Measurements from ENCODE around the gene MAST3.

Gene MAST3

DNA sequence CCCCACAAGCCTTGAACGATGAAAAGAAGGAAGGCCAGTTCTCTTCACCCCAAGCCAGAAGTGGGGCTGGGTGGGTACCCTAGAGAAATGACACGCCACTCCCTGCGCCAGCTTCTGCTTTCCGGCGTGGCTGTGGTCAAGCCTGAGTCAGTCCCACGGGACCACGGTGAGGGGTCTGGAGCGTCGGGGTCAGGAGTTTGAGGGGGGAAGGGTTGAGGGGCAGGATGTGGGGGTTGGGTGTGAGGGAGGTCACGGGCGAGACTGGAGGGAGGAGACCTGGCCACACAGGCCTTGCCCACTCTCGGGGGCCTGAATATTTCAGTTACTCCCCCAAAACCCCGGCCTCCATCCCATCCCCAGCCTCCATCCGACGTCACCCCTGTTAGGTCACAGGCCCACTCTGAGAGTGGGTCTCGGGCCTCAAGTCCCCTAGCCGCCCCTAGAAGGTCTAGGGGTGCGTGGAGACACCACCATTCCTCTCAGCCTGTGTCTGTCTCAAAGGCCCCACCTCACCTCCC is 75.5 kb downstream of the MAST3 start:
- Histone ChIP-seq H3K9me2 (replicated peaks; ENCODE audit: insufficient read depth, low read length) (no peaks in the 10 kb centered on the region), H2AFZ (ENCODE audit: low read depth, low read length, severe bottlenecking) (no peak overlapping the region), H3K9ac (ENCODE audit: low read length) (peak overlapping the region; percentile 84), H3K27ac (ENCODE audit: low read depth, low read length) (peak overlapping the region; percentile 93), H3K79me2 (ENCODE audit: insufficient read depth, low read length) (peaks cover 26% of the 10 kb centered on the region), H3K27me3 (ENCODE audit: low read length) (no peaks in the 10 kb centered on the region), H3K4me2 (ENCODE audit: low read depth, low read length, poor library complexity, severe bottlenecking) (peak overlapping the region; percentile 55), H3K36me3 (ENCODE audit: low read length) (peaks cover 22% of the 10 kb centered on the region), H3F3A (ENCODE audit: insufficient read depth) (peaks cover 47% of the 10 kb centered on the region), H3K9me3 (ENCODE audit: insufficient read depth, low read length) (no peaks in the 10 kb centered on the region), H4K20me1 (ENCODE audit: low read depth, low read length) (peaks cover 4% of the 10 kb centered on the region; the same call in 1 of the 2 replicates), H3K4me3 (ENCODE audit: insufficient read depth, low read length, poor library complexity, severe bottlenecking) (peak overlapping the region; percentile 42)
- TF ChIP-seq, protein P1, sequence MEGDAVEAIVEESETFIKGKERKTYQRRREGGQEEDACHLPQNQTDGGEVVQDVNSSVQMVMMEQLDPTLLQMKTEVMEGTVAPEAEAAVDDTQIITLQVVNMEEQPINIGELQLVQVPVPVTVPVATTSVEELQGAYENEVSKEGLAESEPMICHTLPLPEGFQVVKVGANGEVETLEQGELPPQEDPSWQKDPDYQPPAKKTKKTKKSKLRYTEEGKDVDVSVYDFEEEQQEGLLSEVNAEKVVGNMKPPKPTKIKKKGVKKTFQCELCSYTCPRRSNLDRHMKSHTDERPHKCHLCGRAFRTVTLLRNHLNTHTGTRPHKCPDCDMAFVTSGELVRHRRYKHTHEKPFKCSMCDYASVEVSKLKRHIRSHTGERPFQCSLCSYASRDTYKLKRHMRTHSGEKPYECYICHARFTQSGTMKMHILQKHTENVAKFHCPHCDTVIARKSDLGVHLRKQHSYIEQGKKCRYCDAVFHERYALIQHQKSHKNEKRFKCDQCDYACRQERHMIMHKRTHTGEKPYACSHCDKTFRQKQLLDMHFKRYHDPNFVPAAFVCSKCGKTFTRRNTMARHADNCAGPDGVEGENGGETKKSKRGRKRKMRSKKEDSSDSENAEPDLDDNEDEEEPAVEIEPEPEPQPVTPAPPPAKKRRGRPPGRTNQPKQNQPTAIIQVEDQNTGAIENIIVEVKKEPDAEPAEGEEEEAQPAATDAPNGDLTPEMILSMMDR (IDR thresholded peaks at IDR 0.05; ENCODE audit: insufficient read depth, low read length, poor library complexity, severe bottlenecking): no peak
- TF ChIP-seq EZH2phosphoT487 (conservative IDR thresholded peaks at IDR 0.05; ENCODE audit: low read length): no peak

- no peak within 1 kb of the TSS for H2AFZ ChIP-seq (ENCODE audit: low read depth, low read length, severe bottlenecking)
- H3K27ac ChIP-seq (ENCODE audit: low read depth, low read length): peak within 1 kb of the TSS; percentile 93
- H3K36me3 ChIP-seq (ENCODE audit: low read length): peaks cover 22% of the 10 kb centered on the region
- peak within 1 kb of the TSS; percentile 66 for H3K4me3 ChIP-seq (ENCODE audit: insufficient read depth, low read length, poor library complexity, severe bottlenecking)
- no peaks in the 10 kb centered on the region for H3K9me2 ChIP-seq (replicated peaks; ENCODE audit: insufficient read depth, low read length)
- TF ChIP-seq, protein P1 (IDR thresholded peaks at IDR 0.05; ENCODE audit: insufficient read depth, low read length, poor library complexity, severe bottlenecking): no peak
- no peak for TF ChIP-seq EZH2phosphoT487 (conservative IDR thresholded peaks at IDR 0.05; ENCODE audit: low read length)
- peaks cover 4% of the 10 kb centered on the region; the same call in 1 of the 2 replicates for H4K20me1 ChIP-seq (ENCODE audit: low read depth, low read length)
- H3K79me2 ChIP-seq (ENCODE audit: insufficient read depth, low read length): peaks cover 26% of the 10 kb centered on the region
- peaks cover 53% of the 10 kb centered on the region for H3F3A ChIP-seq (ENCODE audit: insufficient read depth)
- H3K27me3 ChIP-seq (ENCODE audit: low read length): no peaks in the 10 kb centered on the region
- peak within 1 kb of the TSS; percentile 98 for H3K4me2 ChIP-seq (ENCODE audit: low read depth, low read length, poor library complexity, severe bottlenecking)
- H3K9me3 ChIP-seq (ENCODE audit: insufficient read depth, low read length): no peaks in the 10 kb centered on the region
- H3K9ac ChIP-seq (ENCODE audit: low read length): peak within 1 kb of the TSS; percentile 84
These were observed 76.2 kb downstream of the MAST3 start, which contains the start of gene IFI30 for GRCh38 chr19:18173572-18174288. TSS of gene IFI30 (plus strand) at chr19:18173813. CDS start at chr19:18173842, 29 bp downstream.

GRCh38 chr19:18174983-18175382 is 77.4 kb downstream of the MAST3 start:
- peak overlapping the region; percentile 98 for H3K4me2 ChIP-seq (ENCODE audit: low read depth, low read length, poor library complexity, severe bottlenecking)
- TF ChIP-seq, protein P1 (IDR thresholded peaks at IDR 0.05; ENCODE audit: insufficient read depth, low read length, poor library complexity, severe bottlenecking): no peak
- TF ChIP-seq EZH2phosphoT487 (conservative IDR thresholded peaks at IDR 0.05; ENCODE audit: low read length): no peak

More at GRCh38 chr19:18174983-18175382, 77.4 kb downstream of the MAST3 start:
- peaks cover 53% of the 10 kb centered on the region for H3F3A ChIP-seq (ENCODE audit: insufficient read depth)
- peaks cover 4% of the 10 kb centered on the region; the same call in 1 of the 2 replicates for H4K20me1 ChIP-seq (ENCODE audit: low read depth, low read length)
- no peaks in the 10 kb centered on the region for H3K9me2 ChIP-seq (replicated peaks; ENCODE audit: insufficient read depth, low read length)
- peak overlapping the region; percentile 93 for H3K27ac ChIP-seq (ENCODE audit: low read depth, low read length)
- H3K27me3 ChIP-seq (ENCODE audit: low read length): no peaks in the 10 kb centered on the region
- peak overlapping the region; percentile 84 for H3K9ac ChIP-seq (ENCODE audit: low read length)
- H3K4me3 ChIP-seq (ENCODE audit: insufficient read depth, low read length, poor library complexity, severe bottlenecking): peak overlapping the region; percentile 66
- peaks cover 22% of the 10 kb centered on the region for H3K36me3 ChIP-seq (ENCODE audit: low read length)
- H3K9me3 ChIP-seq (ENCODE audit: insufficient read depth, low read length): no peaks in the 10 kb centered on the region
- H3K79me2 ChIP-seq (ENCODE audit: insufficient read depth, low read length): peaks cover 26% of the 10 kb centered on the region
- H2AFZ ChIP-seq (ENCODE audit: low read depth, low read length, severe bottlenecking): no peak overlapping the region

All from SU-DHL-6 (cell line).